OCI-LY3 (cell line): Measurements from ENCODE around the gene PLA2G2D.

Experiments used
- H2AFZ ChIP-seq: fragments of 200-600, 300-600 bp; shearing (Covaris generic); 2 replicates; pipeline ENCODE4 v1.6.0; 2014; ENCODE audit warnings: antibody characterized with exemption, low read depth, low read length
- H3K27ac ChIP-seq: fragments of 200-600, 300-600 bp; sonication (generic); 2 replicates; pipeline ENCODE4 v1.5.1; 2014; ENCODE audit warnings: mild to moderate bottlenecking, low read length, moderate library complexity, mixed read lengths
- H3K27me3 ChIP-seq: fragments of 200-600, 300-600 bp; sonication (generic); 2 replicates; pipeline ENCODE4 v1.6.1; 2014; ENCODE audit warnings: low read depth, low read length, mixed read lengths
- H3K36me3 ChIP-seq: fragments of 200-600, 300-600 bp; sonication (generic); replicated peaks from 2 replicates; pipeline ENCODE3; 2014; ENCODE audit warnings: low read depth, low read length, mixed read lengths
- H3K4me1 ChIP-seq: fragments of 300-600, 200-600 bp; sonication (generic); 2 replicates; pipeline ENCODE4 v1.6.1; 2014; ENCODE audit warnings: low read length, mixed read lengths
- H3K4me2 ChIP-seq: fragments of 200-600, 300-600 bp; sonication (generic); 2 replicates; pipeline ENCODE4 v1.6.1; 2014; ENCODE audit warnings: low read length, mixed read lengths
- H3K4me3 ChIP-seq: fragments of 300-600, 200-600 bp; sonication (generic); 2 replicates; pipeline ENCODE4 v1.5.1; 2014; ENCODE audit warnings: antibody characterized with exemption, mild to moderate bottlenecking, low read length, moderate library complexity
- H3K79me2 ChIP-seq: fragments of 300-600, 200-600 bp; shearing (Covaris generic); 2 replicates; pipeline ENCODE4 v1.6.1; 2014; ENCODE audit warnings: mild to moderate bottlenecking, low read length, mixed read lengths
- H3K9ac ChIP-seq: fragments of 300-600, 200-600 bp; shearing (Covaris generic); 2 replicates; pipeline ENCODE4 v1.6.0; 2014; ENCODE audit warnings: mild to moderate bottlenecking, low read length, moderate library complexity
- H3K9me3 ChIP-seq: fragments of 200-600, 300-600 bp; shearing (Covaris generic); 2 replicates; pipeline ENCODE4 v1.6.1; 2014; ENCODE audit warnings: low read length, mixed read lengths; ENCODE audit not compliant: insufficient read depth
- H4K20me1 ChIP-seq: fragments of 200-600, 300-600 bp; sonication (generic); 2 replicates; pipeline ENCODE4 v1.6.1; 2016; ENCODE audit warnings: low read length, mixed read lengths; ENCODE audit not compliant: insufficient read depth
- EZH2phosphoT487 ChIP-seq: fragments of 200-600 bp; shearing (Covaris generic); IDR thresholded peaks from 2 replicates; pipeline ENCODE4 v1.6.1; 2018; ENCODE audit warnings: antibody characterized with exemption, mixed run types, low read depth
- TF ChIP-seq, protein P1 (sequence below): fragments of 200-600, 300-600 bp; sonication (generic); IDR thresholded peaks from 2 replicates; pipeline ENCODE4 v1.5.1; 2014; ENCODE audit warnings: antibody characterized with exemption, low read length, low read depth

Gene PLA2G2D

DNA sequence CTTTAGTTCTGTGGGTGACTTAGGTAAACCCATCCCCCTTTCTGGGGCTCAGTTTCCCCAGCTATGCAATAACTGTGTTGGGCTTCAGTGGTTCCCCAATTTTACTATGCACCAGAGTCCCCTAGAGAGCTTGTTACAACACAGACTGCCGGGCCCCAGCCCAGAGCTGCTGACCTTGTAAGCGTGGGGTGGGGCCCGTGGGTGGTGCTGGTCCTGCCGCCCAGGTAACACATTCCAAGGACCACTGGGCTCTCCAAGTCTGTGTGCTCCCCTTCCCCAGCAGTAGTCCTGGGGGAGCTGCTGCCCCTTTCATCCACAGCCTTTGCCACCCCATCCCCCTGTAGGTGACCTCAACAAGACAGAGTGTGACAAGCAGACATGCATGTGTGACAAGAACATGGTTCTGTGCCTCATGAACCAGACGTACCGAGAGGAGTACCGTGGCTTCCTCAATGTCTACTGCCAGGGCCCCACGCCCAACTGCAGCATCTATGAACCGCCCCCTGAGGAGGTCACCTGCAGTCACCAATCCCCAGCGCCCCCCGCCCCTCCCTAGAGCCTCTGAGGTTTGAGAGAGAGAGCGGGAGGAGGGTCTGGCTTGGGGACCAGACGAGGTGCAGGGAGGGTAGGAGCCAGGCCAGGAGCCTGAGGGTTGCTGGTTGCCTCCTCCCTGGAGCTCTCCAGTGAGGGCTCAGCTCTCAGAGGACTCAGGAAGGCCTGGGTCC lies 28.7 kb upstream of the PLA2G2D start:
- H4K20me1 ChIP-seq: no peaks in the 10 kb centered on the region
- H3K4me1 ChIP-seq: peaks cover 5% of the 10 kb centered on the region; the same call in 1 of the 2 replicates
- no peak overlapping the region for H2AFZ ChIP-seq
- H3K4me2 ChIP-seq: no peak overlapping the region
- no peaks in the 10 kb centered on the region for H3K79me2 ChIP-seq
- H3K9ac ChIP-seq: no peak overlapping the region
- no peak overlapping the region for H3K27ac ChIP-seq
- no peaks in the 10 kb centered on the region for H3K27me3 ChIP-seq
- no peaks in the 10 kb centered on the region for H3K9me3 ChIP-seq
- H3K4me3 ChIP-seq: no peak overlapping the region
- TF ChIP-seq, protein P1, sequence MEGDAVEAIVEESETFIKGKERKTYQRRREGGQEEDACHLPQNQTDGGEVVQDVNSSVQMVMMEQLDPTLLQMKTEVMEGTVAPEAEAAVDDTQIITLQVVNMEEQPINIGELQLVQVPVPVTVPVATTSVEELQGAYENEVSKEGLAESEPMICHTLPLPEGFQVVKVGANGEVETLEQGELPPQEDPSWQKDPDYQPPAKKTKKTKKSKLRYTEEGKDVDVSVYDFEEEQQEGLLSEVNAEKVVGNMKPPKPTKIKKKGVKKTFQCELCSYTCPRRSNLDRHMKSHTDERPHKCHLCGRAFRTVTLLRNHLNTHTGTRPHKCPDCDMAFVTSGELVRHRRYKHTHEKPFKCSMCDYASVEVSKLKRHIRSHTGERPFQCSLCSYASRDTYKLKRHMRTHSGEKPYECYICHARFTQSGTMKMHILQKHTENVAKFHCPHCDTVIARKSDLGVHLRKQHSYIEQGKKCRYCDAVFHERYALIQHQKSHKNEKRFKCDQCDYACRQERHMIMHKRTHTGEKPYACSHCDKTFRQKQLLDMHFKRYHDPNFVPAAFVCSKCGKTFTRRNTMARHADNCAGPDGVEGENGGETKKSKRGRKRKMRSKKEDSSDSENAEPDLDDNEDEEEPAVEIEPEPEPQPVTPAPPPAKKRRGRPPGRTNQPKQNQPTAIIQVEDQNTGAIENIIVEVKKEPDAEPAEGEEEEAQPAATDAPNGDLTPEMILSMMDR: no peak
- no peak for TF ChIP-seq EZH2phosphoT487
- H3K36me3 ChIP-seq: no peaks in the 10 kb centered on the region

DNA sequence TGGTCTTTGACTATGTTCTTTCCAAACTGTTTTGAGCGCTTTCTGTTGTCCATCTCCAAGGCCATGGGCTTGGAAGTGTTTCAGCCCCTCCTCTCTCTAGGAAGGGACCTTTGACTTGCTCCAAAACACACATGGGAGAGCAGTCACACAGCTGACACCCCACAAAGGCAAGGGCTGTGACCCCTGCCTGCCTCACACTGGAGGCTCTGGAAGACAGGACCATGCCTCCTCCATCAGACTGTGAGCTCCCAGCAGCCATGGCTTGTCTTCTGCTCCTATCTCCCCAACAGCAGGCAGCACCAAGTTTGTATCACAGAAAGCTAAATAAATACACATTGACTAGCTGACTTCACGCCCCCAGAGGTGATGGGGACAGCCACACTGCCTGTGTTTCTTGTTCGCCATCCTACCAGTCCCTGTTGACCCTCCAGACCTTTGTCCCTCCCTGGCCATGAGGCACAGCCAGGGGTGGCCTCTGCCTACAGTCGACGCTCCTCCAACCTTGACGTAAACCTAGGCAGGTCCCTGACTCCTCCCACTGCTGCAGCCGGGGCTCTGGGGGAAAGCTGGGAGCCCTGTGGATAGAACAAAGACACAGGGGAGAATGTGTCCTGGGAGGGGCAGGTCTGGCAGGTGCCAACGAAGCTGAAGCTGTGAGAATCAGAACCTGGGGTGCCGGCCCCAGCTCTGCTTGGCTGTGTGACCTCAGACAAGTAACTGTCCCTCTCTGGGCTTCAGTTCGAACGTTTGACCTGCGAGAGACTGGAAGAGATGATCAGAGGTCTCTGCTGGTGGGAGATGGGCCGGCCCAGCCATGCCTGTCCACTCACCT lies 24.6 kb upstream of the PLA2G2D start:
- Histone ChIP-seq H3K36me3 (no peaks in the 10 kb centered on the region), H4K20me1 (no peaks in the 10 kb centered on the region), H3K9me3 (no peaks in the 10 kb centered on the region), H3K4me2 (no peak overlapping the region), H2AFZ (no peak overlapping the region), H3K4me3 (no peak overlapping the region), H3K27ac (no peak overlapping the region), H3K4me1 (0 out of 2 replicates have a peak, but pooled peaks cover 2% of the 10 kb centered on the region), H3K79me2 (no peaks in the 10 kb centered on the region), H3K27me3 (no peaks in the 10 kb centered on the region), H3K9ac (no peak overlapping the region)
- no peak for TF ChIP-seq EZH2phosphoT487
- TF ChIP-seq, protein P1: no peak

DNA sequence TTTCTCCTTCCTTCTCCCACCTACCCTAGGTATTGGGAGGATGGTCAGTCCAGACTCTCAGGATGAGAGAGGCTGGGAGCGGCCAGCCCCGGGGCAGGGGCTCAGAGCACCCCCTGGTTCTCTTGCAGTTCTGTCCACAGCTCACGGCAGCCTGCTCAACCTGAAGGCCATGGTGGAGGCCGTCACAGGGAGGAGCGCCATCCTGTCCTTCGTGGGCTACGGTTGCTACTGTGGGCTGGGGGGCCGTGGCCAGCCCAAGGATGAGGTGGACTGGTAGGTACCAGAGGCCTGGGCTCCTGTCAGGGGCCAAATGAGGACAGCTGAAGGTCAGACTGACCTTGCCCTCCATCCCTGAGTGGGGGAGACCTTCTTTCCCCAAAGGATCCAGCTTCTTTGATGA lies 24.0 kb upstream of the PLA2G2D start:
- TF ChIP-seq, protein P1: no peak
- no peak for TF ChIP-seq EZH2phosphoT487

DNA sequence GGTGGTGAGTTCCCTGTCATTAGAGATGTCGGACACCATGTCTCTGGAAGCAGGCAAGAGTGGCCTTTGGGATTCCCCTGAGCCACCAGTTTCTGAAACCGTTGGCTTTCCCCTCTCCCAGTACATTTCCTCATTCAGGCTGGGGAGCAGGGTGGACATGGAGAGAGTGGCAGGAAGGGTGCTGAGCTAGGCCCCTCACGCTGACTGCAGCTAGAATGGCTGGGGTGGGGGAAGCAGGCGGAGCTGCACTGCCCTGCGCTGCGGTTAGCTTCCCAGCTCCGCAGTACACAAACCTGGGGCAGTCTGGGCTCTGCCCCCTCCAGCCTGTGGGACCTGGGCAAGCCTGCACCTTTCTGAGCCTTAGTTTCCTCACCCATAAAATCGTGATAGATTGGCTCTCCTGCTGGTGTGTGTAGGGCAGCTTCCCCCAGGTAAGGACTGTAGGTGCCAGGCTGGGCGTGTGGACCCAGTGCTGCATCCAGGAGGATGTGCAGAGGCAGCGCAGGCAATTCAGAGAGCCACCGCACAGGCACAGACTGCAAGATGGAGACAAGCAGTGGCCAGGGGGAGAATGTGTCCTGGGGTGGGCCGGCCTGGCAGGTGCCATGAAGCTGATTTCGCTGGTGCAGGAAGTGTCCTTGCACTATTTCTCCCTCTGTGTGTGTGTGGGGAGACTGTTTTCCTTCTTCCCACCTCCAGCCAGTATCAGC lies 22.8 kb upstream of the PLA2G2D start:
- no peak for TF ChIP-seq EZH2phosphoT487
- TF ChIP-seq, protein P1: no peak
- no peak overlapping the region for H2AFZ ChIP-seq
- H3K4me3 ChIP-seq: no peak overlapping the region
- H3K4me2 ChIP-seq: no peak overlapping the region
- 0 out of 2 replicates have a peak, but pooled peaks cover 2% of the 10 kb centered on the region for H3K4me1 ChIP-seq
- no peak overlapping the region for H3K9ac ChIP-seq
- H4K20me1 ChIP-seq: no peaks in the 10 kb centered on the region
- H3K27me3 ChIP-seq: no peaks in the 10 kb centered on the region
- no peaks in the 10 kb centered on the region for H3K36me3 ChIP-seq
- no peaks in the 10 kb centered on the region for H3K79me2 ChIP-seq
- H3K27ac ChIP-seq: no peak overlapping the region
- no peaks in the 10 kb centered on the region for H3K9me3 ChIP-seq

More for the DNA sequence above, 24.0 kb upstream of the PLA2G2D start:
- Histone ChIP-seq H3K9me3 (no peaks in the 10 kb centered on the region), H3K4me2 (no peak overlapping the region), H3K4me1 (0 out of 2 replicates have a peak, but pooled peaks cover 2% of the 10 kb centered on the region), H3K9ac (no peak overlapping the region), H3K27me3 (no peaks in the 10 kb centered on the region), H3K36me3 (no peaks in the 10 kb centered on the region), H3K79me2 (no peaks in the 10 kb centered on the region), H3K27ac (no peak overlapping the region), H4K20me1 (no peaks in the 10 kb centered on the region), H3K4me3 (no peak overlapping the region), H2AFZ (no peak overlapping the region)
